Testis (tissue), 2 donors: ENCODE data around the gene DNAH5.

Experiments used
- POLR2A ChIP-seq: fragments of 450-650 bp; IDR thresholded peaks from one replicate; pipeline ENCODE4 v1.6.1; 2017; ENCODE audit warnings: antibody characterized with exemption, mild to moderate bottlenecking, moderate library complexity
- TF ChIP-seq, protein P1 (sequence below), 3 experiments: fragments of 450-650 bp in 2 of 3; fragments of 200-600 bp in 1 of 3; sonication (generic) in 1 of 3; IDR thresholded peaks; one replicate each; pipeline ENCODE4 v1.5.1; 2016 to 2019; ENCODE audit warnings: antibody characterized with exemption in 3 of 3, mild to moderate bottlenecking in 2 of 3, moderate library complexity in 1 of 3

GRCh38 chr5:13773649-13774048 lies 170.8 kb downstream of the DNAH5 start:
- TF ChIP-seq, protein P1, sequence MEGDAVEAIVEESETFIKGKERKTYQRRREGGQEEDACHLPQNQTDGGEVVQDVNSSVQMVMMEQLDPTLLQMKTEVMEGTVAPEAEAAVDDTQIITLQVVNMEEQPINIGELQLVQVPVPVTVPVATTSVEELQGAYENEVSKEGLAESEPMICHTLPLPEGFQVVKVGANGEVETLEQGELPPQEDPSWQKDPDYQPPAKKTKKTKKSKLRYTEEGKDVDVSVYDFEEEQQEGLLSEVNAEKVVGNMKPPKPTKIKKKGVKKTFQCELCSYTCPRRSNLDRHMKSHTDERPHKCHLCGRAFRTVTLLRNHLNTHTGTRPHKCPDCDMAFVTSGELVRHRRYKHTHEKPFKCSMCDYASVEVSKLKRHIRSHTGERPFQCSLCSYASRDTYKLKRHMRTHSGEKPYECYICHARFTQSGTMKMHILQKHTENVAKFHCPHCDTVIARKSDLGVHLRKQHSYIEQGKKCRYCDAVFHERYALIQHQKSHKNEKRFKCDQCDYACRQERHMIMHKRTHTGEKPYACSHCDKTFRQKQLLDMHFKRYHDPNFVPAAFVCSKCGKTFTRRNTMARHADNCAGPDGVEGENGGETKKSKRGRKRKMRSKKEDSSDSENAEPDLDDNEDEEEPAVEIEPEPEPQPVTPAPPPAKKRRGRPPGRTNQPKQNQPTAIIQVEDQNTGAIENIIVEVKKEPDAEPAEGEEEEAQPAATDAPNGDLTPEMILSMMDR (IDR thresholded peaks at IDR 0.05): no peak
- TF ChIP-seq POLR2A: no peak
